GM19452 (cell line): Measurements from ENCODE around the gene PLEKHO2.
"Not testable (repeated sequence)": the region's sequence is repeated elsewhere in the genome, so short reads cannot be mapped to it uniquely, and the experiment has no call there.

Source experiments
- ATAC-seq: cut with Tn5 transposase; IDR thresholded peaks from one replicate; pipeline ENCODE4 v1.9.1; 2021; ENCODE audit not compliant: unreplicated experiment

Gene PLEKHO2, protein sequence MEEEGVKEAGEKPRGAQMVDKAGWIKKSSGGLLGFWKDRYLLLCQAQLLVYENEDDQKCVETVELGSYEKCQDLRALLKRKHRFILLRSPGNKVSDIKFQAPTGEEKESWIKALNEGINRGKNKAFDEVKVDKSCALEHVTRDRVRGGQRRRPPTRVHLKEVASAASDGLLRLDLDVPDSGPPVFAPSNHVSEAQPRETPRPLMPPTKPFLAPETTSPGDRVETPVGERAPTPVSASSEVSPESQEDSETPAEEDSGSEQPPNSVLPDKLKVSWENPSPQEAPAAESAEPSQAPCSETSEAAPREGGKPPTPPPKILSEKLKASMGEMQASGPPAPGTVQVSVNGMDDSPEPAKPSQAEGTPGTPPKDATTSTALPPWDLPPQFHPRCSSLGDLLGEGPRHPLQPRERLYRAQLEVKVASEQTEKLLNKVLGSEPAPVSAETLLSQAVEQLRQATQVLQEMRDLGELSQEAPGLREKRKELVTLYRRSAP

DNA sequence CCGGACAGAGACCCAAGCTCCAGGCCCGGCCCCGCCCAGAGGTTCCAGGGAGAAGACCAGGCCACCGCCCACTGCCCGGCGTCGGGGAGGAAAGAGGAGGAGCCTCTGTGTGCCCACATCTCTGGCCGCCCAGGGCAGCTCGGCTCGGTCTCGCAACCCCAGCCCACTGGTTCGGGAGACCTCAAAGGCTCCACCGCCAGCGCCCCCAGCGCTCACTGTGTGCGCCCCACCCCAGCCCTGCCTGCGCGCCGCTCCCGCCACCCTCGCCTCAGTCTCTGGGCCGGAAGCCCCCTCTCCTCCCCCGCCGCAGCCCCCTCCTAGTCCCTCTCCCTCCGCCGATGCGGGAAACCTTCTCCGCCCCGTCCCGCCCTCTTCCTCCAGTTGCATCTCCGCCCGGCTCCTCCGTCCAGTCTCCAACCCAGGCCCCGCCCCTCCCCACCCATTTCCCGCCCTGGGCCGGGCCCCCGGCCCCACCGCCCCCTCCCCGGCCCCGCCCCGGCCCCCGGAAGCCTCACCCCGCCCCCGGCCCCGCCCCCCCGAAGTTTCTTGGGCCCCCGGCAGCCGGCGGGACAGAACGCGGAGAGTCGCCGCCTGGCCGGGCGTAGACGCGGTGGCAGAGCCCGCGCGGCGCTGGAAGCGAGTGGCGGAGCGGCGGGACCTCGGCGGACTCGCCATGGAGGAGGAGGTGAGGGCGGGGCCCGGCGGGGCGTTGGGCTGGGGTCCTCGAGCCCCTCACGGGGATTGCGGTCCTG, at the start of gene PLEKHO2:
Gene PLEKHO2 (plus strand): TSS at position 572 of the 752 bp plus-strand sequence. CDS start 102 bp downstream, at position 674.
- peak; percentile 53 for ATAC-seq

DNA sequence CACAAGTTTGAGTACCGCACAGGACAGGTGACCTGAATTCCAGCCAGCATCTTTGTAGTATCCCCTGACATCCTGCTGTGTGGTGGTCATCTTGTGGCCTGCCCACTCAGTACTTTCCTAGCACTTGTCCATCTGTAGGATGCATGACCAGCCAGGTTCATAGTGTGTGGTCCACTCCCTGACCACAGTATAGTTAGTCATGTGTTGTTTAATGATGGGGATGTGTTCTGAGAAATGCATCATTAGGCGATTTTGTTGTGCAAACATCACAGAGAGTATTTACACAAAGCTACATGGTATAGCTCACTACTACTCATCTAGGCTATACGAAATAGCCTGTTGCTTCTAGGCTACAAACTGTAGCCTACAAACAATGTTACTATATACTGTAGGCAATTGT, 49.4 kb upstream of the PLEKHO2 start:
- no peak for ATAC-seq

DNA sequence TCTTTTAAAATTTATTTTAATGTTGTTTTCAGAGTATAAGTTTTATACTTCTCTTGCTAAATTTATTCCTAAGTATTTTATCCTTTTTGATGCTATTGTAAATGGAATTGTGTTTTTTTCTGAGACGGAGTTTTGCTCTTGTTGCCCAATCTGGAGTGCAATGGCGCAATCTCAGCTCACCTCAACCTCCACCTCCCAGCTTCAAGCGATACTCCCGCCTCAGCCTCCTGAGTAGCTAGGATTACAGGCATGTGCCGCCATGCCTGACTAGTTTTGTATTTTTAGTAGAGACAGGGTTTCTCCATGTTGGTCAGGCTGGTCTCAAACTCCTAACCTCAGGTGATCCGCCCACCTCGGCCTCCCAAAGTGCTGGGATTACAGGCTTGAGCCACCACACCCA, 46.4 kb upstream of the PLEKHO2 start:
- not testable (repeated sequence) for ATAC-seq

DNA sequence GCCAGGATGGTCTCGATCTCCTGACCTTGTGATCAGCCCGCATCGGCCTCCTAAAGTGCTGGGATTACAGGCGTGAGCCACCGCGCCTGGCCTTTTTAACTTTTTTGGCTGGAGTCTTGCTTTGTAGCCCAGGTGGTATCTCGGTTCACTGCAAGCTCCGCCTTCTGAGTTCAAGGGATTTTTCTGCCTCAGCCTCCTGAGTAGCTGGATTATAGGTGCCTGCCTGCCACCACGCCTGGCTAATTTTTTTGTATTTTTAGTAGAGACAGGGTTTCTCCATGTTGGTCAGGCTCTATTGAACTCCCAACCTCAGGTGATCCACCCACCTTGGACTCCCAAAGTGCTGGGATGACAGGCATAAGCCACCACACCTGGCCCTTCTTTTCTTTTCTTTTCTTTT, 45.8 kb upstream of the PLEKHO2 start:
- not testable (repeated sequence) for ATAC-seq

DNA sequence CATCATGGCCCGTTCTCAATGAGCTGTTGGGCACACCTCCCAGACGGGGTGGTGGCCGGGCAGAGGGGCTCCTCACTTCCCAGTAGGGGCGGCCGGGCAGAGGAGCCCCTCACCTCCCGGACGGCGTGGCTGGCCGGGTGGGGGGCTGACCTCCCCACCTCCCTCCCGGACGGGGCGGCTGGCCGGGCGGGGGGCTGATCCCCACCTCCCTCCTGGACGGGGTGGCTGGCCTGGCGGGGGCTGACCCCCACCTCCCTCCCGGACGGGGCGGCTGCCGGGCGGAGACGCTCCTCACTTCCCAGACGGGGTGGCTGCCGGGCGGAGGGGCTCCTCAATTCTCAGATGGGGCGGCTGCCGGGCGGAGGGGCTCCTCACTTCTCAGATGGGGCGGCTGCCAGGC, 42.8 kb upstream of the PLEKHO2 start:
- not testable (repeated sequence) for ATAC-seq

DNA sequence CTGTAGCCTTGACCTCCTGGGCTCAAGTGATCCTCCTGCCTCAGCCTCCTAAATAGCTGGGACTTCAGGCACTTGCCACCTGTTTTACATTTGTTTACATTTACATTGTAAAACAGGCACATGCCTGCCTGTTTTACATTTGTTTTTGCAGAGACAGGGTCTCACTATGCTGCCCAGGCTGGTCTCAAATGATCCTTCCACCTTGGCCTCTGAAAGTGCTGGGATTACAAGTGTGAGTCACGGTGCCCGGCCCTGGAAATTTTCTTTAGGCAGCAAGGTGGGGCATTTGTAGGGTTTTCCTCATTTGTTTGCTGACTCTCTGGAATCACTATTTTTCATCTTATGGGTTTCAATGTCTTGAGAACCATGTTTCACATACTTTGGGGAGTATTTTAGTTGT, 41.2 kb upstream of the PLEKHO2 start:
- ATAC-seq, result no peak

DNA sequence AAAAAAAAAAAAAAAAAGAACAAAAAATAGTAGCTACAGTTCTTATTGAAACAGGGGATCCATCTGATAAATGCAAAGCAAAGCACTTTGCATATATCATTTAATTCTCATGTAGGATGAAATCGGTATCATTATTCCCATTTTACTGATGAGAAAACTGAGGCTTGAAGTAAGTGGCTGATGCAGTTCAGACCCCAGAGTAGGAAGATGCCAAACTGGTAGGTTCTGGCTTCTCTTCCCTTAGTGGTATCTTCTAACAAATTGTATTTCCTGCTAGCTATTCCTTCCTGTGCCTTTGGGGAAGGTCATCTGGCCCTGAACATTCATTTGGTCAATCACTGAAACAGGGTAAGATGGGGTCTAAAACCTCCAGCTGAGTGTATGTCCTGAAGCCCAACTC, 38.2 kb upstream of the PLEKHO2 start:
- ATAC-seq, result no peak

DNA sequence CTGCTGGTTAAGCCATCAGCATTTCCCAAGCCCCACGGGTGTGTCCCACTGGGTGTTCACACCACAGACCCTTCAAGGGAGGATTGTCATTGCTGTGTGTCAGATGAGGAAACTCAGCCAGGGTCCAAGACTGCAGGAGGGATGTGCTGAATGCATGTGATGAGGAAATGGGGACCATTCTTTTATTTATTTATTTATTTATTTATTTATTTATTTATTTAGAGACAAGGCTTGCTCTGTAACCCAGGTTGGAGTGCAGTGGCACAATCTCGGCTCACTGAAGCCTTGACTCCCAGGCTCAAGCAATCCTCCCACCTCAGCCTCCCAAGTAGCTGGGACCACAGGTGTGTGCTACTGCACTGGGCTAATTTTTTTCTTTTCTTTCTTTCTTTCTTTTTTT, 37.1 kb upstream of the PLEKHO2 start:
- ATAC-seq, result no peak

DNA sequence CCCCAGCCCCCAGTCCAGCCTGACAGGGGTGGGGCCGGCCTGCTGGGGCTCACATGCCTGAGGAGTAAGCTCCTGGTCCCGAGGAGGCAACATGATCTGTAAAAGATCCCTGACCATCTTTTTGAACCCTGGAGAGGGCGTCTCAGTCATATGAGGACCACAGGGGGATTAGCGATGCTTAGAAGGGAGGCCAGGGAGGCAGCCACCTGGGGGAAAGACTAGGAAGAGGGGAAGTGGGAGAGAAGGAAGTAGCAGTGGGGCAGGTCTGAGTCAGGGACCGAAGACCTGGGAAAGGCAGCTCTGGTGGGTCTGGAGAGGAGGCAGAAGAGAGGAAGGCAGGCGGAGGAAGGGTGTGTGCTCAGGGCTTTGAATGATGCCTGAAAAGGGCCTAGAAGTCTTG, 35.2 kb upstream of the PLEKHO2 start:
- ATAC-seq, result no peak

DNA sequence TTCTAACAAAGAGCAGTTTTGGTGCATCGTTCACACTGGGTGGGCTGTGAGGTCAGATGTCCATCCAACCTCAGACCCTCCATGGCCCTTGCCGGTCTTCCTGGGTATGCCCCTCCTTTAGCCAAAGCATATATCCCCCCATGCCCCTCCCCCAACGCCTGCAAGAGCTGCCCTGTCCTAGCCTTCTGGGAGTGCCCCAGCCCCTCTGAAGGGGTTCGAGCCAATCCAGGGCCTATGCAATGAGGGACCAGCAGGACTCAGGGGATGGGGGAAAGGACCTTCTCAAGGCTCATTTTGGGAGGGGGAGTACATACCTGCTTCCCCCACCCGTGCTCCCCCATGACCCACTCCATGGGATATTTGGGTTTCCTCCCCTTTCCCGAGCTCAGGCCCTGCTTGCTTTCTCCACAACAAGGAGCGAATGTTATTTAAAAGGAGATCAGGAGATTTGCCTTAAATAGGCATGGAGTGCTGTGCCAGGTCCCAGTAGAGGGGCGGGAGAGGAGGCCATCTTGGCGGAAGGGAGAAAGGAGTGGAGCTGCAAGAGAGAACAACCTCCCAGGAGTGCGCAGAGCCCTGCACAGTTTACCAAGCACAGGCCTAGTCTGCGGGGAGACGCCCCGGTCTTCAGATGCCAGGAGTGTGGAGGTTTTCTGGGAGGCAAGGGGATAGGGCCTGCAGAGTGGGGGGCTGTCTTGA, 34.5 kb upstream of the PLEKHO2 start:
- no peak for ATAC-seq

DNA sequence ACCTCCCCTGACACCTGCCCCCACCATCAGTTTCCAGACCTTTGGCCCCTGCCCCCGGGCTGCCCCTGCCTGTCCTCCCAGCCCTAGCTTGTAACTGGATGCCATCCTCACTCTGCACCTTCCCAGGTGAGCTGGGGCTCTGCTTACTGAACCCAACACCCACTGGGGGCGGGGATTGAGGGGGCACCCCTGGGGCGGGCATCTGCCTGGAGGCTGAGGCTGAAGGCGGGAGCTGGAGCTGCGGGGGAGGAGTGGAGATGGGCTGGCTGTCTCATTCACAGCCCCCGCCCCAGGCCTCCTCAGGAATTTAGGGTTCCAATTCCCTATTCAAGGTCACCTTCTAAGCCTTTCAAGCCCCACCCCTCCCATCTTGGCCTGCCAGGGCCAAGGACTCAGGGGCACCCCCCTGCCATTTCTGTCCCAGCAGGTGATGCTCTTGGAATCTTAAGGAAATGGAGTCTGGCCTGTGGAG, 33.9 kb upstream of the PLEKHO2 start:
- no peak for ATAC-seq

DNA sequence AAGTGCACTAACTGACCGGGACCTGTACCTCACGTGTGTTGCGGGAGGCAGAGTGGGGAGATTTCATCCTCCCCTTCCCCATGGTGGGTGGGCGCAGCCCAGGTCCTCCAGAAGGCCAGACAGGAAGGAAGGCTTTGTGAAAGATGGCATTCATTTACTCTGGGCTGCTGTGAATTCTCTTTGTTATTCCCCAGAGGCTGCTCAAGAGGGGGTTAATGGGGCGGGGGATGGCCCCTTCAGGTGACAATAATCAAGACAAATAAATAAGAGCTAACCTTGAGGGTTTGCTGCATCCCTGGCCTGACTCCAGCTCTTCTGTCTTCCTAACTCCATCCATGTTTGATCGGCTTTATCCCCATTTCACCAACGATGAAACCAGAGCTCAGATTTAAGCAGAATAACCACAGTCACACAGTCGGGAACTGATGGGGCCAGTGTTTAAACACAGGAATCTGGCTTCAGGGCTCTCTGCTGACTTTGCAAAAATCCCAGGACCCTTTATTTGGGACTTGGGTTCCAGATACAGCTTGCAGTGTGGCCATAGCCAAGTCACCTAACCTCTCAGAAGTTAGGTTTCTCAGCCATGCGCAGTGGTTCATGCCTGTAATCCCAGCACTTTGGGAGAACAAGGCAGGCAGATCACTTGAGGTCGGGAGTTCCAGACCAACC, 32.8 kb upstream of the PLEKHO2 start:
- ATAC-seq, result no peak

DNA sequence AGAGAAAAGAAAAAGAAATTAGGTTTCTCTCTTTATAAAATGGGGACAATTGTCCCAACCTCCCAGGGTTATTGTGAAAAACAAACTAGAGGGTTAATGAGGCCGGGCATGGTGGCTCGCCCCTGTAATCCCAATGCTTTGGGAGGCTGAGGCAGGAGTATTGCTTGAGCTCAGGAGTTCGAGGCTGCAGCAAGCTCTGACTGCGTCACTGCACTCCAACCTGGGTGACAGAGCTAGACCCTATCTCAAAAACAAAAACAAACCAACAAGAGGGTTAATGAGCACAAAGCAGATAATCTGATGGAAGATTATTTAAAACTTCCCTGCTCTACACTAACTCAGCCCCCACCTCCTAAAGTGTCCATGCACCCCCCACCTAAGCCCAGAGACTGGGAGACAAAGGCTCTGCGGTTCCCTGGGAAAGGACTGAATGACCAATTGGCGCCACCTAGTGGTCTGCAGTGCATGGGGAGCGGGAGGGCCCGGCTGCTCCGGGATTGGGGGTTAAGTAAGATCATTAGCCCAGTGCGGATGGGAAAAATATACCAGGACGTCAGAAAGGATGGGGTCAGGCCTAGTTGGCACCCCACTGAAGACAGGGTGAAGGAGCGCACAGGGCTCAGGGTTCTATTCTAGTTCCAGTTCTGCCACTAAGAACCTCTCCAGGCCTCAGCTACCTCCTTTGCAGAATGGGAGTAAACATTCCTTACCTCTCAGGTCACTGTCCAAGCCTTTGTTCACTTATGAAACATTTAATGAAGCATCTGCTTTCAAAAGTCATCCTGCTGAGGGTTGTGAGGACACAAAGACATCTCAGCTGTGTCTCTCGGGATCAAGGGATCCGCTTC, 31.8 kb upstream of the PLEKHO2 start:
- ATAC-seq, result no peak

DNA sequence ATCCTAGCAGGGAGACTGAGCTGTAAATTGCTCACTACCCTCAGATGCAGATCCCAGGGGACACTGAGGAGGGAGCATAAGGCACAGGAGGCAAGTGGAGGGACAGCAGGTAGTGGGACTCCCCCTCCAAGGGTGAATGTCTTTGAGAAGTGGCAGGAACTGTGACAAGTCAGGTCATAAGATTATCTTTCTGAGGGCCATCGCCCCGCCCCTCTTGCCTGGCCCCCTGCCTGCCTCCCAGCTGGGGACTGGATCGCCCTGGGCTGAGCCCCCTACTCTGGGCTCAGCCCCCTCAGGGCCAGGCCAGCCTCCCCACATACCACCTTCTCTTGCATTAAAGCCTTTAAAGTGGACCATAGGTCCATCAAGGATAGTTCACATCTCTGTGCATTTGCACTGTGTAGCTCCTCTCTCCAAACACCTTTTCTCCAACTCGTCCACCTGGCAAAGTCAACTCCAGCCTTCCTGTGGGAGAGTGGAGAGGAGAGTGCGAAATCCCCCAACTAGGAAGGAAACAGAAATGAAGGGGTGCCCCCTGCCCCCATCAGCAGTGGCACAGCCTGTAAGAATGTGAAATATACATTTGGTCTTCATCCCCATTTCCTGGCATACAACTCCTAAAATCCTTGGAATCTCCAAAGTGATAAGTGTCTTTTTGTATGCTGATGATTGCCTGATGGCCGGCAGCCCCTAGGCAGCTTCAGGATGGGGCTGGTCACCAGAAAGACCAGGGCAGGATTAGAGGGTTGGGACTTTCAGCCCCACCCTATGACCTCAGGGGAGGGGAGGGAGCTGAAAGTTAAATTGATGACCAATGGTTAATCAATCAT, 31.0 kb upstream of the PLEKHO2 start:
- ATAC-seq, result no peak

DNA sequence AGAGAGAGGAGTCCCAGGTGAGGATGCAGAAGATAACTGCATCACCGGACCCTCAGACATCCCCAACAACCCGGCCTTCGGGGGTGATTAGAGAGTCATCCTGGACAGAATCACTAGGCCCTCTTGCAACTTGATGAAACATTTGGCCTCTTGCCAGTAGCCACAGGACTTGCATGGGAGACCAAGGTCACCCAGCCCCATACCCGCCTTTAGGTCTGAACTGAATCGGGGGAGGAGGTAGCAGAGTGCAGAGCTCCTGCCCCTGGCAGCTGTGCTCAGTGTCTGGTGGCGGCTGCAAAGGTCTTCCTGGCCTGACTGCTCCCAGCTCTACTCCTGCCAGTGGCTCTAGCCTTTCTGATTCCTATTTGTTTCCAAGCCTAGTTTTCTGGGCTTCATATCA, 28.6 kb upstream of the PLEKHO2 start:
- ATAC-seq, result peak; percentile 66

DNA sequence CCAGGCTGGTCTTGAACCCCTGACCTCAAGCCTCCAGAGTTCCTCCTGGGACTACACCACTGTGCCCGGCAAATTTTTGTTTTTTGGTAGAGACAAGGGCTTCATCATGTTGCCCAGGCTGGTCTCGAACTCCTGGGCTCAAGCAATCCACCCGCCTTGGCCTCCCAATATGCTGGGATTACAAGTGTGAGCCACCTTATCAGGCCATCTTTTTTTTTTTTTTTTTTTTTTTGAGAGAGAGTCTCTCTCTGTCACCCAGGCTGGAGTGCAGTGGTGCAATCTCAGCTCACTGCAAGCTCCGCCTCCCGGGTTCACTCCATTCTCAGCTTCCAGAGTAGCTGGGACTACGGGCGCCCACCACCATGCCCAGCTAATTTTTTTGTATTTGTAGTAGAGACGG, 27.4 kb upstream of the PLEKHO2 start:
- ATAC-seq, result not testable (repeated sequence)

DNA sequence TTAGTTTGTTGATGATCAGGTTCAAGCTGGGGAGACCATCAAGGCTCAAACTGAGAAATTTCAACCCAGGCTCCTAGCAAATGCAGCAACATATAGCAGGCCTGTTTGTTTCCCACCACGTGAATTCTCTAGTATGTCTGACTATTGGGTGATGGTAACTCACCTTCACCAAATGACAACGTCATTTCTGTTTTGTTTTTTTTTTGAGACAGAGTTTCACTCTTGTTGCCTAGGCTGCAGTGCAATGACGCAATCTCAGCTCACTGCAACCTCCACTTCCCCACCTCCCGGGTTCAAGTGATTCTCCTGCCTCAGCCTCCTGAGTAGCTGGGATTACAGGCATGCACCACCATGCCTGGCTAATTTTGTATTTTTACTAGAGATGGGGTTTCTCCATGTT, 26.8 kb upstream of the PLEKHO2 start:
- ATAC-seq, result not testable (repeated sequence)

DNA sequence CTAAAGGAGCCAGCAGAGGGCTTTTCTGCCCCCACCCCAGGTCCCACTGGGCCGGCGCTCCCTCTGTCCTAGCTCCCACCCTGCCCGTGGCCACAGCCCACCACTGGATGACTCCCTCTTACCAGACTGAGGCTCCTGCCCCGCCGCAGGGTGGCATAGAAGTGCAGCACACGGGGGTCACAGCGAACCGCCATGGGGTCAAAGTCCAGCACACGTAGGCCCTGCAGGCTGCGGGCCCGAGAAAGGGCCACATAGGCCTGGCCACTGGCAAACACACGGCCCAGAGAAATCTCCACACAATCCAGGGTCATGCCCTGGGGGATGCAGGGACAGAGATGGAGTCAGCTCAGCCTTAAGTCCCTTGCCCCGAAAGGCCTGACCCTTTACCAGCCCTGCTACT, 25.3 kb upstream of the PLEKHO2 start:
- ATAC-seq, result no peak

DNA sequence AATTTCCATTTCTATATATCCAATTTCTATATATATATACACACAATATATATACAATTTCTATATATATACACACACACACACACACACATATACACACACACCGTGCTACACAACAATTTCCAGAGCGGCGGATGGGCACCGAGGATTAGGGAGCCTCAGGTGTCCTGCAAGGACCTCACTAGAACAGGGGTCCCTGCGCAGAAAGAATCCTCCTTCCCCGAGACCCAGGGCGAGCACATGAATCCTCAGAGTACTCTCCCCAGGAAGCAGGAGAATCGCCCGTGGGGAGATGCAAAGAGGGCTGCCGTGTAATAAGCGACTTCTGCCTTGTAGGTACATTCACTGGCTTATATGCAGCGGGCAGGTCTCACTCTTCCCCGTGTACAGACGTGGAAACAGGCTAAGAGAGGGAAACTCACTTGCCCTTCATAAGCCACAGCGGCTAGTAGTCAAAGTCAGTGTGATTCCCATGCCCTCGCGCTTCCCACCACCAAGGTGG, 16.7 kb upstream of the PLEKHO2 start:
- ATAC-seq, result peak; percentile 7
